Stimulated activated CD4-positive, alpha-beta T cell treated with anti-CD3 and anti-CD28 coated beads, Interleukin-12 subunit alpha, Interleukin-12 subunit beta, amount 100 ng/mL, for 48 hours (primary cell): ENCODE measurements around the gene HOXB3.

Experiments
- DNase-seq, 3 donors: peaks; one replicate each; pipeline ENCODE4 v3.0.0-alpha.2; 2020; ENCODE audit warnings: low read depth in 2 of 3, low spot score in 1 of 3

HOXB3 gene

GRCh38 chr17:48588528-48588927, 1.5 kb downstream of the HOXB3 start:
- DNase-seq: no peak

- DNase-seq: no peak
Observed at GRCh38 chr17:48588074-48588415, 2.0 kb downstream of the HOXB3 start.

- no peak for DNase-seq
Observed at GRCh38 chr17:48587276-48588073, 2.6 kb downstream of the HOXB3 start.

- no peak for DNase-seq
Observed at GRCh38 chr17:48586355-48587258, 3.4 kb downstream of the HOXB3 start.

- no peak for DNase-seq
Observed at GRCh38 chr17:48584223-48584741, 5.8 kb downstream of the HOXB3 start.

GRCh38 chr17:48583708-48584222, 6.3 kb downstream of the HOXB3 start:
- DNase-seq: no peak

- no peak for DNase-seq
Observed at GRCh38 chr17:48582750-48583069, 7.3 kb downstream of the HOXB3 start.

GRCh38 chr17:48579760-48580554, 10.1 kb downstream of the HOXB3 start:
- DNase-seq: no peak

- no peak for DNase-seq
Observed at GRCh38 chr17:48579471-48579759, 10.6 kb downstream of the HOXB3 start.

- no peak for DNase-seq
Observed at GRCh38 chr17:48578616-48579470, 11.2 kb downstream of the HOXB3 start.

- peak in 2 of 3 donors; percentile 44 to 63 for DNase-seq
Observed at GRCh38 chr17:48577946-48578615, 12.0 kb downstream of the HOXB3 start, which contains the start of gene HOXB4. TSS of gene HOXB4 (minus strand) at chr17:48578350. CDS start at chr17:48578319, 31 bp downstream.

GRCh38 chr17:48577330-48577945, 12.6 kb downstream of the HOXB3 start:
- no peak for DNase-seq

- DNase-seq: no peak
Observed at GRCh38 chr17:48576479-48577309, 13.3 kb downstream of the HOXB3 start.

GRCh38 chr17:48575673-48576478, 14.2 kb downstream of the HOXB3 start:
- DNase-seq: no peak

GRCh38 chr17:48575066-48575582, 14.9 kb downstream of the HOXB3 start:
- DNase-seq: no peak

GRCh38 chr17:48574505-48575065, 15.5 kb downstream of the HOXB3 start:
- DNase-seq: no peak

GRCh38 chr17:48571826-48572417, 18.1 kb downstream of the HOXB3 start:
- DNase-seq: no peak
